Adrenal gland (tissue), 5 donors: ENCODE data around the gene NFIL3.

ENCODE experiments used
- POLR2A ChIP-seq, 2 donors: fragments of 450-650 bp; IDR thresholded peaks; one replicate each; pipeline ENCODE4 v1.6.1; 2017; ENCODE audit warnings: antibody characterized with exemption in 2 of 2, mild to moderate bottlenecking in 2 of 2, moderate library complexity in 1 of 2
- TF ChIP-seq, protein P1 (sequence below), 6 experiments: fragments of 450-650 bp in 4 of 6; fragments of 200-600 bp in 2 of 6; sonication (generic) in 1 of 6; IDR thresholded peaks; 1 replicate in 5 of 6; 2 replicates in 1 of 6; pipeline versions ENCODE4 v1.5.1 to v1.8.0; 2016 to 2021; ENCODE audit warnings: antibody characterized with exemption in 6 of 6, mild to moderate bottlenecking in 2 of 6, moderate library complexity in 1 of 6
- donor health status: DM: no; HTN: no; CAD: no.

DNA sequence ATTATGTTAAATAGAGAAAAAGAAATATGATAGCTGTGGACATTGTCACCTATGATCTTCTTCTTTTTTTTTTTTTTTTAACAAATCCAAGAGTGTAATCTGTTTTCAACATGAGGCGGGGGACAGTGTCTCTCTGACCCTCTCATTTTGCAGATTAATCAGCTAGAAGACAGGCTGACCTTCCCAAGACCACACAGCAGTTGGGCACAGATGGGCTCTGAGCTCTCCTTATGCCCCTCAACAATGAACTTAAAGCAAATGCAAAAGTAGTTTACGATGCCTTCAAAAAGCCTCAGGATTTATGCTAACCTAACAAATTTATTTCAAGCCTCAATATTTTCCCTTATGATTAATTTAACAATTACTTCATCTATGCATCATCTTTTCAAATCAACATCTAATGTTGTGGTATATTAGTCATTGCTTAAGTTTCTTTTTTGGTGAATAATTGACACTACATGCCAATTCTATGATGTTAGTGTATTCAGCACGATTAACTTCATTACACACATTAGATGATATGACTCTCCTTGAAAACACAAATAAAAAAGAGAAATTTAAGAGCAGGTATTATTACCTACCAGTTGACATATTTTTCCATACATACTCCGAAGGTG lies 7.4 kb downstream of the NFIL3 start:
- TF ChIP-seq, protein P1, sequence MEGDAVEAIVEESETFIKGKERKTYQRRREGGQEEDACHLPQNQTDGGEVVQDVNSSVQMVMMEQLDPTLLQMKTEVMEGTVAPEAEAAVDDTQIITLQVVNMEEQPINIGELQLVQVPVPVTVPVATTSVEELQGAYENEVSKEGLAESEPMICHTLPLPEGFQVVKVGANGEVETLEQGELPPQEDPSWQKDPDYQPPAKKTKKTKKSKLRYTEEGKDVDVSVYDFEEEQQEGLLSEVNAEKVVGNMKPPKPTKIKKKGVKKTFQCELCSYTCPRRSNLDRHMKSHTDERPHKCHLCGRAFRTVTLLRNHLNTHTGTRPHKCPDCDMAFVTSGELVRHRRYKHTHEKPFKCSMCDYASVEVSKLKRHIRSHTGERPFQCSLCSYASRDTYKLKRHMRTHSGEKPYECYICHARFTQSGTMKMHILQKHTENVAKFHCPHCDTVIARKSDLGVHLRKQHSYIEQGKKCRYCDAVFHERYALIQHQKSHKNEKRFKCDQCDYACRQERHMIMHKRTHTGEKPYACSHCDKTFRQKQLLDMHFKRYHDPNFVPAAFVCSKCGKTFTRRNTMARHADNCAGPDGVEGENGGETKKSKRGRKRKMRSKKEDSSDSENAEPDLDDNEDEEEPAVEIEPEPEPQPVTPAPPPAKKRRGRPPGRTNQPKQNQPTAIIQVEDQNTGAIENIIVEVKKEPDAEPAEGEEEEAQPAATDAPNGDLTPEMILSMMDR (IDR thresholded peaks at IDR 0.05): no peak
- no peak for TF ChIP-seq POLR2A (IDR thresholded peaks at IDR 0.05)
